ENCODE measurements around the gene RIPPLY1.

Gene RIPPLY1

GRCh38 chrX:106906361-106906760 lies 3.2 kb upstream of the RIPPLY1 start:
- Histone ChIP-seq H3K36me3 (ENCODE audit: insufficient read depth, low read length) (no peaks in the 10 kb centered on the region), H3K9me3 (ENCODE audit: low read length) (no peaks in the 10 kb centered on the region), H3K27ac (ENCODE audit: low read depth, low read length) (no peak overlapping the region), H3K9ac (ENCODE audit: low read length) (no peak overlapping the region), H3K4me3 (ENCODE audit: low read depth in 1 of 2, low read length in 2 of 2) (no peak overlapping the region), H3K4me1 (ENCODE audit: insufficient read depth, low read length) (peaks cover 11% of the 10 kb centered on the region), H3K27me3 (ENCODE audit: control insufficient read depth in 1 of 2, insufficient read depth in 2 of 2, low read length in 2 of 2) (no peaks in the 10 kb centered on the region)

GRCh38 chrX:106905064-106905708 lies 2.0 kb upstream of the RIPPLY1 start:
- Histone ChIP-seq H3K4me1 (ENCODE audit: insufficient read depth, low read length) (peaks cover 11% of the 10 kb centered on the region), H3K27ac (ENCODE audit: low read depth, low read length) (no peak overlapping the region), H3K9ac (ENCODE audit: low read length) (no peak overlapping the region), H3K4me3 (ENCODE audit: low read depth in 1 of 2, low read length in 2 of 2) (no peak overlapping the region), H3K27me3 (ENCODE audit: control insufficient read depth in 1 of 2, insufficient read depth in 2 of 2, low read length in 2 of 2) (no peaks in the 10 kb centered on the region), H3K36me3 (ENCODE audit: insufficient read depth, low read length) (no peaks in the 10 kb centered on the region), H3K9me3 (ENCODE audit: low read length) (no peaks in the 10 kb centered on the region)

GRCh38 chrX:106903856-106904528 lies 851 bp upstream of the RIPPLY1 start:
- Histone ChIP-seq H3K27me3 (ENCODE audit: control insufficient read depth in 1 of 2, insufficient read depth in 2 of 2, low read length in 2 of 2) (no peaks in the 10 kb centered on the region), H3K27ac (ENCODE audit: low read depth, low read length) (no peak overlapping the region), H3K9ac (ENCODE audit: low read length) (no peak overlapping the region), H3K4me3 (ENCODE audit: low read depth in 1 of 2, low read length in 2 of 2) (no peak overlapping the region), H3K9me3 (ENCODE audit: low read length) (no peaks in the 10 kb centered on the region), H3K4me1 (ENCODE audit: insufficient read depth, low read length) (peaks cover 11% of the 10 kb centered on the region), H3K36me3 (ENCODE audit: insufficient read depth, low read length) (no peaks in the 10 kb centered on the region)

- no peaks in the 10 kb centered on the region for H3K9me3 ChIP-seq (ENCODE audit: low read length)
- H3K4me1 ChIP-seq (ENCODE audit: insufficient read depth, low read length), result peaks cover 11% of the 10 kb centered on the region
- H3K9ac ChIP-seq (ENCODE audit: low read length), result no peak overlapping the region
- H3K36me3 ChIP-seq (ENCODE audit: insufficient read depth, low read length), result no peaks in the 10 kb centered on the region
- H3K27me3 ChIP-seq (ENCODE audit: control insufficient read depth in 1 of 2, insufficient read depth in 2 of 2, low read length in 2 of 2), result no peaks in the 10 kb centered on the region
- H3K27ac ChIP-seq (ENCODE audit: low read depth, low read length), result no peak overlapping the region
- no peak overlapping the region for H3K4me3 ChIP-seq (ENCODE audit: low read depth in 1 of 2, low read length in 2 of 2)
Observed at GRCh38 chrX:106902684-106903083, 457 bp downstream of the RIPPLY1 start.

- Histone ChIP-seq H3K36me3 (ENCODE audit: insufficient read depth, low read length) (no peaks in the 10 kb centered on the region), H3K4me1 (ENCODE audit: insufficient read depth, low read length) (peaks cover 11% of the 10 kb centered on the region), H3K27ac (ENCODE audit: low read depth, low read length) (no peak overlapping the region), H3K4me3 (ENCODE audit: low read depth in 1 of 2, low read length in 2 of 2) (no peak overlapping the region), H3K27me3 (ENCODE audit: control insufficient read depth in 1 of 2, insufficient read depth in 2 of 2, low read length in 2 of 2) (peaks cover 6 to 8% of the 10 kb centered on the region in 2 donors), H3K9ac (ENCODE audit: low read length) (no peak overlapping the region), H3K9me3 (ENCODE audit: low read length) (no peaks in the 10 kb centered on the region)
Observed at GRCh38 chrX:106901781-106902219, 1.3 kb downstream of the RIPPLY1 start.

GRCh38 chrX:106901341-106901740 lies 1.8 kb downstream of the RIPPLY1 start:
- Histone ChIP-seq H3K9ac (ENCODE audit: low read length) (no peak overlapping the region), H3K9me3 (ENCODE audit: low read length) (no peaks in the 10 kb centered on the region), H3K27me3 (ENCODE audit: control insufficient read depth in 1 of 2, insufficient read depth in 2 of 2, low read length in 2 of 2) (peaks cover 6 to 11% of the 10 kb centered on the region in 2 donors), H3K36me3 (ENCODE audit: insufficient read depth, low read length) (no peaks in the 10 kb centered on the region), H3K4me1 (ENCODE audit: insufficient read depth, low read length) (peaks cover 11% of the 10 kb centered on the region), H3K4me3 (ENCODE audit: low read depth in 1 of 2, low read length in 2 of 2) (no peak overlapping the region), H3K27ac (ENCODE audit: low read depth, low read length) (no peak overlapping the region)

GRCh38 chrX:106899841-106900240 lies 3.3 kb downstream of the RIPPLY1 start:
- peaks cover 6 to 11% of the 10 kb centered on the region in 2 donors for H3K27me3 ChIP-seq (ENCODE audit: control insufficient read depth in 1 of 2, insufficient read depth in 2 of 2, low read length in 2 of 2)
- H3K9ac ChIP-seq (ENCODE audit: low read length), result no peak overlapping the region
- no peaks in the 10 kb centered on the region for H3K4me1 ChIP-seq (ENCODE audit: insufficient read depth, low read length)
- no peak overlapping the region for H3K27ac ChIP-seq (ENCODE audit: low read depth, low read length)
- H3K4me3 ChIP-seq (ENCODE audit: low read depth in 1 of 2, low read length in 2 of 2), result no peak overlapping the region
- H3K36me3 ChIP-seq (ENCODE audit: insufficient read depth, low read length), result no peaks in the 10 kb centered on the region
- H3K9me3 ChIP-seq (ENCODE audit: low read length), result no peaks in the 10 kb centered on the region

- Histone ChIP-seq H3K27ac (ENCODE audit: low read depth, low read length) (no peak overlapping the region), H3K36me3 (ENCODE audit: insufficient read depth, low read length) (no peaks in the 10 kb centered on the region), H3K9ac (ENCODE audit: low read length) (no peak overlapping the region), H3K4me3 (ENCODE audit: low read depth in 1 of 2, low read length in 2 of 2) (no peak overlapping the region), H3K9me3 (ENCODE audit: low read length) (no peaks in the 10 kb centered on the region), H3K4me1 (ENCODE audit: insufficient read depth, low read length) (no peaks in the 10 kb centered on the region), H3K27me3 (ENCODE audit: control insufficient read depth in 1 of 2, insufficient read depth in 2 of 2, low read length in 2 of 2) (peaks cover 6 to 11% of the 10 kb centered on the region in 2 donors)
Observed at GRCh38 chrX:106899276-106899675, 3.9 kb downstream of the RIPPLY1 start.

- Histone ChIP-seq H3K9me3 (ENCODE audit: low read length) (no peaks in the 10 kb centered on the region), H3K27ac (ENCODE audit: low read depth, low read length) (no peak overlapping the region), H3K27me3 (ENCODE audit: control insufficient read depth in 1 of 2, insufficient read depth in 2 of 2, low read length in 2 of 2) (peaks cover 11% of the 10 kb centered on the region in 2 donors), H3K36me3 (ENCODE audit: insufficient read depth, low read length) (no peaks in the 10 kb centered on the region), H3K9ac (ENCODE audit: low read length) (no peak overlapping the region), H3K4me3 (ENCODE audit: low read depth in 1 of 2, low read length in 2 of 2) (no peak overlapping the region), H3K4me1 (ENCODE audit: insufficient read depth, low read length) (no peaks in the 10 kb centered on the region)
Observed at GRCh38 chrX:106898462-106898861, 4.7 kb downstream of the RIPPLY1 start.

- Histone ChIP-seq H3K36me3 (ENCODE audit: insufficient read depth, low read length) (no peaks in the 10 kb centered on the region), H3K27me3 (ENCODE audit: control insufficient read depth in 1 of 2, insufficient read depth in 2 of 2, low read length in 2 of 2) (peaks cover 11 to 22% of the 10 kb centered on the region in 2 donors), H3K4me3 (ENCODE audit: low read depth in 1 of 2, low read length in 2 of 2) (no peak overlapping the region), H3K9ac (ENCODE audit: low read length) (no peak overlapping the region), H3K4me1 (ENCODE audit: insufficient read depth, low read length) (no peaks in the 10 kb centered on the region), H3K27ac (ENCODE audit: low read depth, low read length) (no peak overlapping the region), H3K9me3 (ENCODE audit: low read length) (no peaks in the 10 kb centered on the region)
Observed at GRCh38 chrX:106897259-106897658, 5.9 kb downstream of the RIPPLY1 start.

- H3K4me3 ChIP-seq (ENCODE audit: low read depth in 1 of 2, low read length in 2 of 2), result no peak overlapping the region
- no peak overlapping the region for H3K27ac ChIP-seq (ENCODE audit: low read depth, low read length)
- H3K4me1 ChIP-seq (ENCODE audit: insufficient read depth, low read length), result no peaks in the 10 kb centered on the region
- H3K9me3 ChIP-seq (ENCODE audit: low read length), result no peaks in the 10 kb centered on the region
- no peak overlapping the region for H3K9ac ChIP-seq (ENCODE audit: low read length)
- no peaks in the 10 kb centered on the region for H3K36me3 ChIP-seq (ENCODE audit: insufficient read depth, low read length)
- H3K27me3 ChIP-seq (ENCODE audit: control insufficient read depth in 1 of 2, insufficient read depth in 2 of 2, low read length in 2 of 2), result peaks cover 11 to 27% of the 10 kb centered on the region in 2 donors
Observed at GRCh38 chrX:106894978-106895452, 8.1 kb downstream of the RIPPLY1 start.
